Suppressor macrophage treated with lipopolysaccharide for 4 hours (primary cell): ENCODE data around the gene CXCR6.

ENCODE experiments used
- DNase-seq: peaks from one replicate; pipeline ENCODE4 v3.0.0-alpha.2; 2020

Gene CXCR6

GRCh38 chr3:45922950-45923590, 20.2 kb upstream of the CXCR6 start:
- DNase-seq, result no peak

- no peak for DNase-seq
Observed at GRCh38 chr3:45923755-45924154, 19.5 kb upstream of the CXCR6 start.

- no peak for DNase-seq
Observed at GRCh38 chr3:45927881-45928280, 15.4 kb upstream of the CXCR6 start.

- peak; percentile 54 for DNase-seq
Observed at GRCh38 chr3:45929042-45929679, 14.1 kb upstream of the CXCR6 start.

- DNase-seq, result no peak
Observed at GRCh38 chr3:45931496-45931895, 11.8 kb upstream of the CXCR6 start.

GRCh38 chr3:45932112-45932511, 11.2 kb upstream of the CXCR6 start:
- DNase-seq, result peak; percentile 72

- no peak for DNase-seq
Observed at GRCh38 chr3:45933591-45933990, 9.7 kb upstream of the CXCR6 start.

- DNase-seq, result no peak
Observed at GRCh38 chr3:45936261-45936660, 7.0 kb upstream of the CXCR6 start.

- DNase-seq, result no peak
Observed at GRCh38 chr3:45937206-45938042, 5.8 kb upstream of the CXCR6 start.

- DNase-seq, result no peak
Observed at GRCh38 chr3:45938043-45938435, 5.2 kb upstream of the CXCR6 start.

GRCh38 chr3:45938864-45939263, 4.4 kb upstream of the CXCR6 start:
- peak; percentile 91 for DNase-seq

GRCh38 chr3:45939341-45939771, 3.9 kb upstream of the CXCR6 start:
- DNase-seq, result peak; percentile 2

GRCh38 chr3:45940004-45940780, 3.1 kb upstream of the CXCR6 start:
- no peak for DNase-seq

GRCh38 chr3:45940781-45941365, 2.4 kb upstream of the CXCR6 start:
- no peak for DNase-seq

- no peak for DNase-seq
Observed at GRCh38 chr3:45942051-45942825, 1.0 kb upstream of the CXCR6 start.

- DNase-seq, result no peak
Observed at GRCh38 chr3:45944830-45945620, 1.8 kb downstream of the CXCR6 start.

GRCh38 chr3:45946307-45946706, 3.0 kb downstream of the CXCR6 start:
- no peak for DNase-seq

GRCh38 chr3:45946875-45947274, 3.6 kb downstream of the CXCR6 start:
- DNase-seq, result no peak

- no peak for DNase-seq
Observed at GRCh38 chr3:45947361-45947760, 4.1 kb downstream of the CXCR6 start.

- DNase-seq, result no peak
Observed at GRCh38 chr3:45948311-45948781, 5.1 kb downstream of the CXCR6 start.

- no peak for DNase-seq
Observed at GRCh38 chr3:45948881-45949280, 5.6 kb downstream of the CXCR6 start.
